ENCODE data around the gene CPA5. TPM values are rescaled to one million over a fixed set of nuclear protein-coding genes. Genes with fewer than 3 reads are reported as not detected.

Gene CPA5
- total and polyA plus RNA-seq, 2 of the 8 experiments (the other 6 are each of a cell fraction or from before 2014, with no cell fraction given) = 0.12 TPM; not detected in 1

GRCh38 chr7:130356876-130357611 lies 12.4 kb downstream of the CPA5 start (continued):
- TF ChIP-seq SP1 (IDR thresholded peaks at IDR 0.05; ENCODE audit: low read depth, low read length) (no peak), RAD21 (IDR thresholded peaks at IDR 0.05 in 1 of 2, conservative IDR thresholded peaks at IDR 0.05 in 1 of 2; ENCODE audit: low read depth in 2 of 2, low read length in 2 of 2) (no peak), HDAC2 (IDR thresholded peaks at IDR 0.05; ENCODE audit: borderline replicate concordance in 1 of 2, low read depth in 2 of 2, low read length in 2 of 2) (no peak), RNF2 (IDR thresholded peaks at IDR 0.05; ENCODE audit: borderline replicate concordance, low read depth, low read length, missing control alignments, poor library complexity, severe bottlenecking) (no peak), TAF7 (optimal IDR thresholded peaks at IDR 0.05; ENCODE audit: borderline replicate concordance, low read depth, low read length) (no peak), ZNF274 (IDR thresholded peaks at IDR 0.05; ENCODE audit: borderline replicate concordance, extremely low read depth, low read length) (no peak), TCF12 (IDR thresholded peaks at IDR 0.05; ENCODE audit: low read depth, low read length) (no peak), NANOG (IDR thresholded peaks at IDR 0.05; ENCODE audit: insufficient read depth, low read depth, low read length, poor library complexity, severe bottlenecking) (no peak)

Data from H1 (cell line).